GM06990 (cell line): Measurements from ENCODE around the gene SH3RF2.
A peak's percentile ranks its signal among the peaks of the same experiment; 100 is the strongest.

Experiments used
- DNase-seq: peaks from one replicate; pipeline ENCODE4 v3.0.0-alpha.2; 2011; ENCODE audit not compliant: insufficient read length; ENCODE audit errors: extremely low read depth
- H3K27me3 ChIP-seq: replicated peaks from 2 replicates; pipeline ENCODE4 v1.6.0; 2011; ENCODE audit warnings: low read length; ENCODE audit not compliant: control insufficient read depth, insufficient read depth
- H3K36me3 ChIP-seq: 2 replicates; pipeline ENCODE4 v1.5.1; 2011; ENCODE audit warnings: low read length; ENCODE audit not compliant: control insufficient read depth, insufficient read depth
- H3K4me3 ChIP-seq: replicated peaks from 2 replicates; pipeline ENCODE4 v1.5.1; 2011; ENCODE audit warnings: low read depth, mild to moderate bottlenecking, control low read depth, low read length
- TF ChIP-seq, protein P1 (sequence below): IDR thresholded peaks from 2 replicates; pipeline ENCODE4 v1.5.1; 2011; ENCODE audit warnings: low read length, control low read depth, mild to moderate bottlenecking, inconsistent platforms; ENCODE audit not compliant: insufficient read depth, poor library complexity, severe bottlenecking

SH3RF2 gene

DNA sequence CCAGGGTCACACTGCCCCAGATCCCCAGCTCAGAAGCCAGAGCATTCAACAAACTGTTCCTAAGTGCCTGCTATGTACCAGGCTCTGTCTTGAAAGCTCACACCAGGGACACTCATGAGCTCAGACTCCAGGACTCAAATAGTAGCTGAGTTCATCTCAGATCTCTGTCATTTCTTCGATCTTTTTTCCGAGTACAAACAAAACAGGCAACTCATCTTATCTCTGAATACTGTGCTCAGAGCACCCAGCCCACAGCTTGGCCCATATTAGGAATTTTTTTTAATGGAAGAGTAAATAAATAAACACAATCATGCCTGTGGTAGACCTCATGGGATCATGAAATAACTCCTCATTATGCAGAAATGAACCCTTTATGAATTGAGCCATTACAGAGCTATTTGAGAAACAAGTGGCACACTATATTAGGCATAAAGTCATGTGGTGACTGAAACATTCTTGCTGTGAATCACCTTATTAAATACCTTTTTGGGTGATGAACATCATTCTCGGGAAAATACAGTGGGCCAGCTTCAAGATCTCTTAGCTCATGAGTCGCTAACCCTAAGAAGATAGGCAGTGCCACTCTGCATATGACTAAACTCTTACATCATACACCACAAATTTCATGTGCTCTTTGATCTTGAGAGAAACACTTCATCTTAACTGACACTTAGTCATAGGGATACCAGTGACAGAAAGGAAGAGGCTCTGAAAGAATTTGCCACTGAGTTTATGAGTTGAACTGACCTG is 9.9 kb downstream of the SH3RF2 start:
- no peaks in the 10 kb centered on the region for H3K36me3 ChIP-seq
- no peak overlapping the region for H3K4me3 ChIP-seq
- no peaks in the 10 kb centered on the region for H3K27me3 ChIP-seq
- peak; percentile 24 for DNase-seq
- TF ChIP-seq, protein P1, sequence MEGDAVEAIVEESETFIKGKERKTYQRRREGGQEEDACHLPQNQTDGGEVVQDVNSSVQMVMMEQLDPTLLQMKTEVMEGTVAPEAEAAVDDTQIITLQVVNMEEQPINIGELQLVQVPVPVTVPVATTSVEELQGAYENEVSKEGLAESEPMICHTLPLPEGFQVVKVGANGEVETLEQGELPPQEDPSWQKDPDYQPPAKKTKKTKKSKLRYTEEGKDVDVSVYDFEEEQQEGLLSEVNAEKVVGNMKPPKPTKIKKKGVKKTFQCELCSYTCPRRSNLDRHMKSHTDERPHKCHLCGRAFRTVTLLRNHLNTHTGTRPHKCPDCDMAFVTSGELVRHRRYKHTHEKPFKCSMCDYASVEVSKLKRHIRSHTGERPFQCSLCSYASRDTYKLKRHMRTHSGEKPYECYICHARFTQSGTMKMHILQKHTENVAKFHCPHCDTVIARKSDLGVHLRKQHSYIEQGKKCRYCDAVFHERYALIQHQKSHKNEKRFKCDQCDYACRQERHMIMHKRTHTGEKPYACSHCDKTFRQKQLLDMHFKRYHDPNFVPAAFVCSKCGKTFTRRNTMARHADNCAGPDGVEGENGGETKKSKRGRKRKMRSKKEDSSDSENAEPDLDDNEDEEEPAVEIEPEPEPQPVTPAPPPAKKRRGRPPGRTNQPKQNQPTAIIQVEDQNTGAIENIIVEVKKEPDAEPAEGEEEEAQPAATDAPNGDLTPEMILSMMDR: no peak

DNA sequence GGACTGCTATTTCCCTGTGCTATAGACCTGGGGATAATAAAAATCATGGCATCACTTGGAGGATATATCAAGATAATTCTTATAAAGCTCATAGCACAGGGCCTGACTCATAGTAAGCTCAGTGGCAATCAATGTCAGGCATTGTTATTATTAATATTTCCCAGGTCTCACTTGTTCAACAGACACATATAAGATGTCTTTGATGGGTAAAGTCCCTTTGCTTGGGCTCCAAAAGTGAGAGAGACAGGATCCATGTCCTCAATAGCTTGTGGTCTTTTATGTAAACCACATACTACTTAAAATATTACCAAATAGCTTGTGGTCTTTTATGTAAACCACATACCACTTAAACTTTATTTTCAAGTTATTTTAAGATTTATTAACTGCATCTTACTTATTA is 11.2 kb downstream of the SH3RF2 start:
- TF ChIP-seq, protein P1: no peak
- DNase-seq: no peak
- H3K36me3 ChIP-seq: no peaks in the 10 kb centered on the region
- H3K4me3 ChIP-seq: no peak overlapping the region
- no peaks in the 10 kb centered on the region for H3K27me3 ChIP-seq

DNA sequence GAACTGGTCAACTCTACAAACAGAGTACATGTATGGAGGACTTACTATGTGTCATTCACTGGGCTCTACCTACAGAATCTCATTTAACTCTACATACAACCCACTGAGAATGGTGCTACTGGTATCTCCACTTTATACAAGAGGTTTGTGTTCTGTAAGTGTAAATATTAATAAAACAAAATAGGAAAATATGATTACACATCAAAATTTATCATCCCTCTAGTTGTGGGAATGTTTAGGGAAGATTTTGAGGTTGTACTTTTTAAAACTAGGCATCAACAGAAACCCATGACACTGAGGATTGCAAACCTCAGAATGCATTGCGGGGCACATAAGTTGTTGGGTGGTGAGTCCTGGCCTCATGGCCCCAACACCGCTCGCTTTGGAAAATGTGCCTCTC is 11.7 kb downstream of the SH3RF2 start:
- TF ChIP-seq, protein P1: no peak
- Histone ChIP-seq H3K36me3 (no peaks in the 10 kb centered on the region), H3K27me3 (no peaks in the 10 kb centered on the region), H3K4me3 (no peak overlapping the region)
- no peak for DNase-seq

DNA sequence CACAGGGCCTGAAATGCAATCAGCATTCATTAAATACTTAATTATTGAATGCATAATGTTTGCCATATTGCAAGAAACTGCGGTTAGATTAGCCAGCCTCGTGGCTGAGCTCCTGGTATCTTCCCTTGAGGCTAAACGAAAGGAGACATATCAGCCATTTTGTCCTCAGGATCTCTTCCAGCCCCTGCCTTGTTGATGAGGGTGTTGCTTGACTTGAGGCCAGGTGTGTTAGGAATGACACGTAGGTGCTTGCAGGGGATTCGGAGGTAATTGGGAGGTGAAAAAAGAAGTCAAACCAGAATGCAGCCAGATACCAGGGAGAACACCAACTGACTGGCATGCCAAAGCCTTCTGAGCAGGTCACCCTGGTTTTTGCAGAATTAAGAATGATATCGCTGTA is 12.5 kb downstream of the SH3RF2 start:
- TF ChIP-seq, protein P1: no peak
- DNase-seq: no peak
- no peaks in the 10 kb centered on the region for H3K27me3 ChIP-seq
- H3K4me3 ChIP-seq: no peak overlapping the region
- H3K36me3 ChIP-seq: no peaks in the 10 kb centered on the region

DNA sequence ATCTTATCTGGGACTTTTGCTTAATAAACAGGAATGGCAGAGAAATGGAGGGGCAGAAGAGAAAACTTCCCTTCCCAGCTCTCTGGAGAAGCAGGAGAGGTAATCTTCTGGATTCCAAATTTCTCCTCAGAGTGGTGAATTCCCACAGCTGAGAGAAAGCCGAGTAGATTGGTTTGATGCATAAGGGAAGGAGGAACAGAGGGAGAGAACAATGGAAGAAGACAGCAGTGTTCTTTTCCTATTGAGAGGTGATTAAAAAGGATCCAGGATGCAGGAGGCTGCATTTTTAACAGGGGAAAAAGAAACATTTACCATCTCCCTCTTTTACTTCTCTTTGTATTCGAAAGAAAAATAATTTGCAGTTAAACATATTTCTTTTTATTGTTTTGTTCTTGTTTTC is 13.1 kb downstream of the SH3RF2 start:
- DNase-seq: no peak
- H3K36me3 ChIP-seq: no peaks in the 10 kb centered on the region
- no peaks in the 10 kb centered on the region for H3K27me3 ChIP-seq
- no peak overlapping the region for H3K4me3 ChIP-seq
- TF ChIP-seq, protein P1: no peak

DNA sequence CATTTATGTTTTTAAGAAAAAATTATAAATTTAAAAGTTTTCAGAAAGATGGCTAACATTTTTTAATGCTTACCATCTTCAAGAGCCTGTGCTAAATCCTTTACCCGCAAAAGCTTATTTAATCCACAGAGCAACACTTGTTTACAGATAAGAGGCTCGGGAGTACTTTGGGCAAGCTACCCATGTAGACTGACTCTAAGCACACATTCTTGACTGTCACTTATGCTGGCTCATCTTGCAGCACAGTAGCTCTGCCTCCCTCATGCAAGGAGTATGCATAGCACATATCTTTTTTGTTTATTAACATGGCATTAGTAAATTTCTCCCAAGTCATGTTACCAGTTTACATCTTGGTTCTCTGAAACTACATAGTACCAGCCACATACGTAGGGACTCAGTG is 14.7 kb downstream of the SH3RF2 start:
- TF ChIP-seq, protein P1: no peak
- H3K36me3 ChIP-seq: no peaks in the 10 kb centered on the region
- no peak for DNase-seq
- H3K27me3 ChIP-seq: no peaks in the 10 kb centered on the region
- no peak overlapping the region for H3K4me3 ChIP-seq
